HG03342 (cell line): ENCODE data around the gene SMG6.

ENCODE experiments used
- ATAC-seq: cut with Tn5 transposase; IDR thresholded peaks from one replicate; pipeline ENCODE4 v1.9.1; 2021; ENCODE audit warnings: mild to moderate bottlenecking, moderate library complexity; ENCODE audit not compliant: unreplicated experiment

Gene SMG6

GRCh38 chr17:2054262-2054511 lies 249.4 kb downstream of the SMG6 start:
- ATAC-seq: no peak

- ATAC-seq: no peak
Measured at GRCh38 chr17:2053380-2054261, 250.0 kb downstream of the SMG6 start.

- no peak for ATAC-seq
Measured at GRCh38 chr17:2051933-2052559, 251.5 kb downstream of the SMG6 start.

GRCh38 chr17:2051061-2051932 lies 252.3 kb downstream of the SMG6 start:
- ATAC-seq: no peak

GRCh38 chr17:2050300-2051060 lies 253.1 kb downstream of the SMG6 start:
- ATAC-seq: peak; percentile 12

GRCh38 chr17:2049333-2050299 lies 254.0 kb downstream of the SMG6 start:
- ATAC-seq: peak; percentile 49

- no peak for ATAC-seq
Measured at GRCh38 chr17:2048805-2049204, 254.8 kb downstream of the SMG6 start.

- no peak for ATAC-seq
Measured at GRCh38 chr17:2047590-2047989, 256.0 kb downstream of the SMG6 start.

GRCh38 chr17:2044263-2044894 lies 259.2 kb downstream of the SMG6 start:
- ATAC-seq: no peak

- no peak for ATAC-seq
Measured at GRCh38 chr17:2043785-2044184, 259.8 kb downstream of the SMG6 start.

GRCh38 chr17:2042933-2043332 lies 260.7 kb downstream of the SMG6 start:
- no peak for ATAC-seq

GRCh38 chr17:2042390-2042847 lies 261.2 kb downstream of the SMG6 start:
- no peak for ATAC-seq

GRCh38 chr17:2041561-2042389 lies 261.8 kb downstream of the SMG6 start, which contains the start of gene OVCA2:
TSS of gene OVCA2 (plus strand) at chr17:2042022. CDS start at chr17:2042048, 26 bp downstream.
- ATAC-seq: peak; percentile 85

GRCh38 chr17:2040942-2041560 lies 262.5 kb downstream of the SMG6 start:
- no peak for ATAC-seq

GRCh38 chr17:2040219-2040827 lies 263.3 kb downstream of the SMG6 start:
- ATAC-seq: no peak

- no peak for ATAC-seq
Measured at GRCh38 chr17:2037155-2037554, 266.4 kb downstream of the SMG6 start.
